K562 (cell line): ENCODE data around the gene MYL5. TPM values are rescaled to one million over a fixed set of nuclear protein-coding genes. Genes with fewer than 3 reads are reported as not detected.

Experiments used
- ATAC-seq: fragments of 200-7000 bp; cut with Tn5 transposase; 3 replicates; pipeline ENCODE4 v1.9.1; 2020; ENCODE audit warnings: moderate library complexity
- BruUV-seq: library from RNA; stranded (reverse); fragments of 400-500 nt; replicated peaks from 2 replicates; lab custom pipeline; 2021; lab: Mats Ljungman, UMichigan
- CTCF ChIA-PET: fragments of 300-600 bp; formaldehyde crosslinking; extraction: SDS; loops from one replicate; lab custom pipeline; 2021; ENCODE audit warnings: low intra/inter-chr PET ratio; lab: Yijun Ruan, JAX
- POLR2A ChIA-PET: fragments of 300-600, 350-650 bp; sonication (Branson Sonifier 250); formaldehyde crosslinking; extraction: SDS; loops from one replicate; lab custom pipeline; 2021; ENCODE audit warnings: antibody characterized with exemption, inconsistent platforms; lab: Yijun Ruan, JAX
- DNase-seq, 4 experiments: peaks; one replicate each; pipeline versions ENCODE4 v3.0.0 to v3.0.0-alpha.2; 2011 to 2018; ENCODE audit warnings: low spot score in 3 of 4, mixed read lengths in 3 of 4; ENCODE audit errors: extremely low read depth in 1 of 4
- FAIRE-seq: peaks from 2 replicates; lab custom pipeline; 2011; peaks lifted over from hg19 to GRCh38; lab: Jason Lieb, UNC
- H2AFZ ChIP-seq: 2 replicates; pipeline ENCODE4 v1.6.0; 2011; ENCODE audit warnings: low read depth, low read length, control low read depth, inconsistent platforms
- H3K27ac ChIP-seq: fragments of 200-600 bp; 3 replicates; pipeline ENCODE4 v1.8.0; 2011; ENCODE audit warnings: low read depth, mild to moderate bottlenecking, control low read depth, inconsistent platforms, low read length, moderate library complexity, mixed read lengths; ENCODE audit errors: extremely low read depth
- H3K27me3 ChIP-seq, 2 experiments: fragments of 300-600 bp in 1 of 2; 2 replicates in 1 of 2; 3 replicates in 1 of 2; pipeline versions ENCODE4 v1.6.0 to v1.8.0; 2011; ENCODE audit warnings: inconsistent platforms in 2 of 2, low read length in 2 of 2, mild to moderate bottlenecking in 1 of 2, mixed read lengths in 1 of 2, moderate library complexity in 1 of 2; ENCODE audit not compliant: control insufficient read depth in 2 of 2, insufficient read depth in 2 of 2
- H3K36me3 ChIP-seq: fragments of 300-600 bp; 3 replicates; pipeline ENCODE4 v1.8.0; 2011; ENCODE audit warnings: mild to moderate bottlenecking, low read length, inconsistent platforms; ENCODE audit not compliant: control insufficient read depth, insufficient read depth
- H3K4me1 ChIP-seq, 2 experiments: fragments of 200-600 bp in 1 of 2; replicated peaks in 1 of 2; 2 replicates in 1 of 2; 3 replicates in 1 of 2; pipeline versions ENCODE4 v1.5.1 to v1.8.0; 2011; ENCODE audit warnings: inconsistent platforms in 2 of 2, low read length in 2 of 2, mild to moderate bottlenecking in 1 of 2, mixed read lengths in 1 of 2, moderate library complexity in 1 of 2; ENCODE audit not compliant: control insufficient read depth in 2 of 2, insufficient read depth in 2 of 2
- H3K4me2 ChIP-seq: 2 replicates; pipeline ENCODE4 v1.6.1; 2011; ENCODE audit warnings: low read length, control low read depth, inconsistent platforms, mixed read lengths; ENCODE audit not compliant: insufficient read depth
- H3K4me3 ChIP-seq: fragments of 200-600 bp; sonication (generic), shearing (Covaris generic); 2 replicates; pipeline ENCODE4 v1.5.1; 2016; ENCODE audit warnings: control low read depth, inconsistent platforms
- H3K79me2 ChIP-seq: fragments of 200-600 bp; 3 replicates; pipeline ENCODE4 v1.8.0; 2011; ENCODE audit warnings: low read length, inconsistent platforms; ENCODE audit not compliant: control insufficient read depth, insufficient read depth
- H3K9ac ChIP-seq, 2 experiments: 2 replicates each; pipeline versions ENCODE4 v1.6.0 to v1.6.1; 2011; ENCODE audit warnings: low read depth in 2 of 2, low read length in 2 of 2, control low read depth in 1 of 2, inconsistent platforms in 1 of 2, mild to moderate bottlenecking in 1 of 2, mixed read lengths in 1 of 2; ENCODE audit not compliant: insufficient read depth in 1 of 2
- H3K9me1 ChIP-seq: one replicate; pipeline ENCODE4 v1.6.0; 2011; ENCODE audit warnings: inconsistent platforms, mild to moderate bottlenecking, low read length, moderate library complexity; ENCODE audit not compliant: control insufficient read depth, insufficient read depth
- H3K9me3 ChIP-seq: replicated peaks from 2 replicates; pipeline ENCODE4 v1.5.1; 2011; ENCODE audit warnings: low read depth, low read length, inconsistent platforms; ENCODE audit not compliant: control insufficient read depth, insufficient read depth
- H4K20me1 ChIP-seq: replicated peaks from 2 replicates; pipeline ENCODE4 v1.6.1; 2011; ENCODE audit warnings: low read length, inconsistent platforms, mixed read lengths; ENCODE audit not compliant: control insufficient read depth, insufficient read depth
- CEBPG ChIP-seq, 3 experiments: fragments of 200-800 bp in 1 of 3; sonication (Bioruptor generic) in 1 of 3; sonication (generic) in 1 of 3; formaldehyde crosslinking in 1 of 3; IDR thresholded peaks in 2 of 3; conservative IDR thresholded peaks in 1 of 3; 2 replicates each; pipeline versions ENCODE4 v1.6.1 to v1.8.0; 2016 to 2022; ENCODE audit warnings: missing compliant biosample characterization in 2 of 3, missing genetic modification characterization in 2 of 3, mild to moderate bottlenecking in 1 of 3, missing genetic modification reagents in 1 of 3
- CHAMP1 ChIP-seq: fragments of 450-650 bp; IDR thresholded peaks from 2 replicates; pipeline ENCODE4 v1.6.1; 2016; ENCODE audit warnings: mild to moderate bottlenecking
- ZBTB2 ChIP-seq: fragments of 450-650 bp; IDR thresholded peaks from 2 replicates; pipeline ENCODE4 v1.6.1; 2016; ENCODE audit warnings: antibody characterized with exemption
- WGBS: fragments of 100-300 bp; shearing (Covaris generic); methylation state at CpG from one replicate; pipeline ENCODE4 v1.1.6; 2016; ENCODE audit warnings: low coverage, mixed read lengths; ENCODE audit not compliant: insufficient coverage; ENCODE audit errors: missing lambda C conversion rate; 5-methylcytosine and 5-hydroxymethylcytosine counted together
- in situ Hi-C: fragments of 300-500 bp; cut with MboI; formaldehyde crosslinking; loops from 4 replicates; pipeline ENCODE4 v1.15.0; 2018; ENCODE audit warnings: inconsistent platforms, mixed read lengths
- intact Hi-C: fragments of 100-400 bp; cut with micrococcal nuclease; formaldehyde crosslinking; loops from 2 replicates; pipeline ENCODE4 v1.14.2; 2022
- polyA plus RNA-seq, 8 experiments: library from polyadenylated mRNA; depleted of rRNA in 4 of 8; stranded (reverse) in 5 of 8; unstranded in 3 of 8; fragments of >200 nt; fragmentation: Nextera tagmentation in 2 of 8; fragmentation: Illumina TruSeq in 1 of 8; extraction: Ambion mirVana in 2 of 8; extraction: Trizol in 1 of 8; gene quantifications; 2 replicates each; pipeline versions ENCODE4 v1.2.1 to v1.2.3, GENCODE V29; 2011 to 2014; ENCODE audit warnings: inconsistent platforms in 1 of 8, missing spikeins in 1 of 8
- total RNA-seq, 7 experiments: library from RNA; depleted of rRNA in 6 of 7; stranded (reverse); fragments of >200 nt in 6 of 7; fragmentation: Illumina TruSeq in 2 of 7; extraction: Trizol in 2 of 7; gene quantifications; 2 replicates each; pipeline versions ENCODE4 v1.2.1 to v1.2.3, GENCODE V29; 2011 to 2021; ENCODE audit warnings: low replicate concordance in 1 of 7
- TF ChIP-seq, protein P1 (sequence below): sonication (generic); formaldehyde crosslinking; IDR thresholded peaks from 2 replicates; pipeline ENCODE4 v1.8.1; 2023; ENCODE audit warnings: mild to moderate bottlenecking, missing genetic modification reagents, moderate library complexity
- TF ChIP-seq, protein P2 (sequence below), 2 experiments: fragments of 450-650 bp; IDR thresholded peaks; 2 replicates each; pipeline ENCODE4 v1.6.1; 2018; ENCODE audit warnings: mild to moderate bottlenecking in 2 of 2, low read depth in 1 of 2; ENCODE audit not compliant: partially characterized antibody in 2 of 2

MYL5 gene
- total and polyA plus RNA-seq, 9 of the 15 experiments (the other 6 are each of a cell fraction or from before 2014, with no cell fraction given), result 1.4 to 10.0 (median 4.1) TPM

DNA sequence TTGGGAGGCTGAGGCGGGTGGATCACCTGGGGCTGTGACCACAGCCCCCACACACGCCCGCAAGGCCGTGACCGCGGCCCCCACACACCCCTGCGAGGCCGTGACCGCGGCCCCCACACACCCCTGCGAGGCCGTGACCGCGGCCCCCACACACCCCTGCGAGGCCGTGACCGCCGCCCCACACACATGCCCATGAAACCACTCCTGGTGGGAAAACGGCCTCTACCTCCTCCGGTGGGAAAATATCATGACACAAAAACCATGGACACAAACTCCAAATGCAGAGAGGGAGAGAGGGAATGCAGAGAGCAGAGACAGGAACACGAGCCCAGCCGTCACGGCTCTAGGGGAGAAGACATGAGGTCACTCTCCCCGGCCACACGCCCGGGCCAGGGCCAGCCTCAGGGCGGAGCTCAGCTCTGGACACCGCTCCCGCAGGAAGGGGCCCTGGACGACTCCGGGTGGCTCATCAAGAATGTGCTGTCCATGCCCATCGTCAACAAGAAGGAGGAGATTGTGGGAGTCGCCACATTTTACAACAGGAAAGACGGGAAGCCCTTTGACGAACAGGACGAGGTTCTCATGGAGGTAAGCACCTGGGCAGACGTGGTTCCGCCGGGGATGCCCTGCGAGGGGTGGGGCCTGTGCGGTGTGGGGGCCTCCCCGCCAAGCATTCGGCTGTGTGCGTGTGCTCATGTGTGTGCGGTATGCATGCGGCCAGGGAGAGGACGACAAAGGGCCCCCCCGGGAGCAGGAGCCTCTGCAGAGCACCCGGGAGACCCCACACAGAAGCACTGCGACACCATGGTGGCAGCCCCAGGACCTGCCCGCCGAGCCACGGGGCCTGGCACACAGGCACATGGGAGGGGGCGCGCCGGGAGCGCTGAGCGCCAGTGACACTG is 17.7 kb upstream of the MYL5 start:
- H3K36me3 ChIP-seq, result no peaks in the 10 kb centered on the region
- H3K27ac ChIP-seq, result no peak overlapping the region
- H4K20me1 ChIP-seq, result no peaks in the 10 kb centered on the region
- DNase-seq, result no peak
- no peak overlapping the region for H3K9ac ChIP-seq
- no peak overlapping the region for H3K4me3 ChIP-seq
- ChIA-PET POLR2A (no interaction called here), CTCF (no interaction called here)
- H3K27me3 ChIP-seq, result peaks cover 21 to 44% of the 10 kb centered on the region in 2 experiments; a peak in 4 of 5 replicates
- no peaks in the 10 kb centered on the region for H3K9me1 ChIP-seq
- H3K9me3 ChIP-seq, result peaks cover 3% of the 10 kb centered on the region; the same call in 1 of the 2 replicates
- no peak for TF ChIP-seq ZBTB2
- TF ChIP-seq, protein P1, sequence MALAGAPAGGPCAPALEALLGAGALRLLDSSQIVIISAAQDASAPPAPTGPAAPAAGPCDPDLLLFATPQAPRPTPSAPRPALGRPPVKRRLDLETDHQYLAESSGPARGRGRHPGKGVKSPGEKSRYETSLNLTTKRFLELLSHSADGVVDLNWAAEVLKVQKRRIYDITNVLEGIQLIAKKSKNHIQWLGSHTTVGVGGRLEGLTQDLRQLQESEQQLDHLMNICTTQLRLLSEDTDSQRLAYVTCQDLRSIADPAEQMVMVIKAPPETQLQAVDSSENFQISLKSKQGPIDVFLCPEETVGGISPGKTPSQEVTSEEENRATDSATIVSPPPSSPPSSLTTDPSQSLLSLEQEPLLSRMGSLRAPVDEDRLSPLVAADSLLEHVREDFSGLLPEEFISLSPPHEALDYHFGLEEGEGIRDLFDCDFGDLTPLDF (CRISPR knock-in tag), result no peak
- no peak for TF ChIP-seq CEBPG (CRISPR knock-in tag; IDR thresholded peaks at IDR 0.05)
- no peak for TF ChIP-seq CEBPG (tag; conservative IDR thresholded peaks at IDR 0.05 in 1 of 2, IDR thresholded peaks at IDR 0.05 in 1 of 2)
- no peak for TF ChIP-seq CHAMP1
- TF ChIP-seq, protein P2, sequence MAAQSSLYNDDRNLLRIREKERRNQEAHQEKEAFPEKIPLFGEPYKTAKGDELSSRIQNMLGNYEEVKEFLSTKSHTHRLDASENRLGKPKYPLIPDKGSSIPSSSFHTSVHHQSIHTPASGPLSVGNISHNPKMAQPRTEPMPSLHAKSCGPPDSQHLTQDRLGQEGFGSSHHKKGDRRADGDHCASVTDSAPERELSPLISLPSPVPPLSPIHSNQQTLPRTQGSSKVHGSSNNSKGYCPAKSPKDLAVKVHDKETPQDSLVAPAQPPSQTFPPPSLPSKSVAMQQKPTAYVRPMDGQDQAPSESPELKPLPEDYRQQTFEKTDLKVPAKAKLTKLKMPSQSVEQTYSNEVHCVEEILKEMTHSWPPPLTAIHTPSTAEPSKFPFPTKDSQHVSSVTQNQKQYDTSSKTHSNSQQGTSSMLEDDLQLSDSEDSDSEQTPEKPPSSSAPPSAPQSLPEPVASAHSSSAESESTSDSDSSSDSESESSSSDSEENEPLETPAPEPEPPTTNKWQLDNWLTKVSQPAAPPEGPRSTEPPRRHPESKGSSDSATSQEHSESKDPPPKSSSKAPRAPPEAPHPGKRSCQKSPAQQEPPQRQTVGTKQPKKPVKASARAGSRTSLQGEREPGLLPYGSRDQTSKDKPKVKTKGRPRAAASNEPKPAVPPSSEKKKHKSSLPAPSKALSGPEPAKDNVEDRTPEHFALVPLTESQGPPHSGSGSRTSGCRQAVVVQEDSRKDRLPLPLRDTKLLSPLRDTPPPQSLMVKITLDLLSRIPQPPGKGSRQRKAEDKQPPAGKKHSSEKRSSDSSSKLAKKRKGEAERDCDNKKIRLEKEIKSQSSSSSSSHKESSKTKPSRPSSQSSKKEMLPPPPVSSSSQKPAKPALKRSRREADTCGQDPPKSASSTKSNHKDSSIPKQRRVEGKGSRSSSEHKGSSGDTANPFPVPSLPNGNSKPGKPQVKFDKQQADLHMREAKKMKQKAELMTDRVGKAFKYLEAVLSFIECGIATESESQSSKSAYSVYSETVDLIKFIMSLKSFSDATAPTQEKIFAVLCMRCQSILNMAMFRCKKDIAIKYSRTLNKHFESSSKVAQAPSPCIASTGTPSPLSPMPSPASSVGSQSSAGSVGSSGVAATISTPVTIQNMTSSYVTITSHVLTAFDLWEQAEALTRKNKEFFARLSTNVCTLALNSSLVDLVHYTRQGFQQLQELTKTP (IDR thresholded peaks at IDR 0.05; ENCODE audit: low read depth in 1 of 2, partially characterized antibody in 2 of 2), result no peak
- TF ChIP-seq, all 486 proteins: peak for 0
- no peak overlapping the region for H3K4me2 ChIP-seq
- WGBS, result 27% methylated on average over 28 of the region's 58 CpGs
- no TSS peak for BruUV-seq
- H3K79me2 ChIP-seq, result no peaks in the 10 kb centered on the region
- intact Hi-C loops (no loop called here), in situ Hi-C loops (no loop called here)
- no peak for ATAC-seq
- FAIRE-seq, result no peak
- no peak overlapping the region for H2AFZ ChIP-seq
- H3K4me1 ChIP-seq, result peaks cover 0 to 54% of the 10 kb centered on the region in 2 experiments; a peak in 2 of 5 replicates
